Measurements from ENCODE around the gene HELZ.

HELZ gene

GRCh38 chr17:67071595-67071994 lies 173.4 kb downstream of the HELZ start:
- DNase-seq, result no peak

- DNase-seq, result no peak
These were observed 175.3 kb downstream of the HELZ start for GRCh38 chr17:67069603-67070136.

DNA sequence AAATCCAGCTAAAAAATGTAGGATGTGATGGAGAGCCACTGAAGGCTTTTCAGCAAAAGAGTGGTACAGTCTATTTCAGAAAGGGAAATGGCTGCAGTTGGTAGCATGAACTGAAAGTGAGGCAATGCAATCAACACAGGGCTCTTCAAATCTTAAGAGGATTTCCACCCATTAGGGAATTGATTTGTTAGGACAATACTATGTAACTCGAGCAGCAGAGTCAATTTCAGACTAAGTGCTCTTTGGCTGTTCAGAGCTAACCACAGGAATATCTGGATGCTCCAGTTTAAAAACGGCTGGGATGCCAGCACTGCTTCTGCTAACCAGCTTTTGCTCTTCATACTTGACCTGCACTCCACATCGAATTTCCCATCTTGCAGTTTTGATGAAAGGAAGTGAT lies 176.0 kb downstream of the HELZ start:
- DNase-seq, result no peak

DNA sequence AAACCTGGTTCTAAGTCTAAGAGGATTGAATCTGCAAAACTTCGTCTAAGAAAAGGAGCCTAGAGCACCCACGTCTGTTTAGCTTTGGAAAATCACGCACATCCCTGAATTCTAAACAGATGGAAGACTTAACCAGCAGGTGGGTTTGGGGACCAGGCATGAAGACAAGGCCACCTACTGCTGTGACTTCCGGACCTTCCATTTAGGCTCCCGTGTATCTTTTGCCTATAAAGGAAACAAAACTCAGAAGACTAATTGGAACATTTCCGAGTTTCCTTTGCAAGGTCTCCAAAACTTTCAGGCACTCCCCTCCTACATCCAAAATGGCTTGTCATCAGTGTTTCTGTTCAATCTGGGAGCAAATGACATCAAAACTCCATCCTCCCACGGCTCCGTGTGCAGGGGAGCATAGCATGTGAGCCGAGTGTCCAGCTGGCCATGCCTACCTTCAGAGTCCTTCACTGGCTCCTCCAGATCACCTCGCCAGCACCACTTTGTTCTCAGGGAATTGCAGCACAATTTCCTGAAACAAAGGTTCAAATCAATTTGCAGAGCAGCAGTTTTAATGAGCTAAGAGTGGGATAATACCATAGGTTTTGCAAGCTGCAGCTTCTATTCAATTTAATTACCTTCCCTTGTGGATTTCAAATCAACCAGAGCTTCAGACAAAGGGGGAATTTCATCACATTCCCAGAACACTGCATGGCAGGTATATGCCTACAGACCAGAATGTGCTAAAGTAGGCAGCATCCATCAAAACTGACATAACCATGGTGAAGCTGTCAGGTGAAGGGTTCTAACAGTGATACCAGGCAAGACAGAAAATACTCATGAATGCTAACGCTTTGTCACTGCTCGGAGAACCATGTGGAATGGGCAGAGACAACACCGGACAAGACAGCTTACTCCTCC lies 177.2 kb downstream of the HELZ start:
- no peak for DNase-seq

- no peak for DNase-seq
These were observed 178.3 kb downstream of the HELZ start for GRCh38 chr17:67066717-67067116.

GRCh38 chr17:67063141-67063540 lies 181.9 kb downstream of the HELZ start:
- no peak for DNase-seq

- DNase-seq, result no peak
These were observed 185.6 kb downstream of the HELZ start for GRCh38 chr17:67059372-67059771.

- no peak for DNase-seq
These were observed 187.0 kb downstream of the HELZ start for GRCh38 chr17:67058036-67058435.

DNA sequence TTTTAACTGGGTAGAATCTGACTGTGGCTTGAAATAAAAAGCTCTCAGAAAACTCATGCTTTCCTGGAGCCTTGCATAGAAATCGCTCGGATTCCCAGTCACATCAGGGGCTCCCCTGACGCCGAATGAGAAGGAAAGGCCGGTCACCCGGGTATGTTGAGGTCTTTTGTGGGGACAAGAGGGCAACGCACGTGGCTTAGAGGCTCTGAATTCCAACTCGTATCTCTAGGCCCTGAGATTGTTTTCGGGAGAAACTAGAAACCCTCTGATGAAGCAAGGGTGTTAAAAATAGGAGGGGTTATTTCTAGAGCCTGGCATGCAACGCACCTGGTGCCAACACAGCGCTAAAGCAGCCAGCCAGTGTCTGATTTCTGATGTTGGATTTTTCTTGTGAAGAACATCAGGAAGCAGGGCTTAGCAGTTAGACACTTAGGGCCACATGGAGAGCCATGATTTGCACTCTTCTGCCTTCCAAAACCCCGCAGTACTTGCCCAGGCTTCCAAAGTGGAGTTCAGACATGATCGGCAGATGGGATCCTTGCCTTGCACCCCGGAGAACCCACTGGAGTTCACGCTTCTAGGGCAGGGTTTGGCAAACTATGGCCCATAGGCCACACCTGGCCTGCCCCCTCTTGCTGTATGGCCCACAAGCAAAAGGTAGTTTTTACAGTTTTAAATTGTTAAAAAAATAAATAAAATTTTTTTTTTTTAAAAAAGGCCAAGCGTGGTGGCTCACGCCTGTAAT lies 188.1 kb downstream of the HELZ start:
- DNase-seq, result no peak

GRCh38 chr17:67055811-67056745 lies 188.9 kb downstream of the HELZ start:
- DNase-seq, result no peak

DNA sequence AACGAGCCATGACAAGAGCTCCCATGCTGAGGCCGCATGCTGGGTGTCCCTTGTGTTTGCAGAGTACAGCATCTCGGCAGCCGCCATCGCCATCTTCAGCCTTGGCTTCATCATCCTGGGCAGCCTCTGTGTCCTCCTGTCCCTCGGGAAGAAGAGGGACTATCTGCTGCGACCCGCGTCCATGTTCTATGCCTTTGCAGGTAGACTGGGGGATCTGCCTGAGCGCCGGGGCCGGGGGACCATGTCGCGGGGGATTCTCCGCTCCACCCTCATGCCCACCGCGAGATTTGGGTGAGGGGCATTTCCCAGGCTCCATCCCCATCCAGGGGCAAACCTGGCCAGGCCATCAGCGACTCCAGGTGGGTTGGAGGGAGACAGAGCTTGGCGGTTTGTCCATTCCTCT lies 190.0 kb downstream of the HELZ start:
- no peak for DNase-seq

GRCh38 chr17:67054608-67055007 lies 190.4 kb downstream of the HELZ start:
- no peak for DNase-seq

- no peak for DNase-seq
These were observed 190.9 kb downstream of the HELZ start for GRCh38 chr17:67054011-67054591.

- DNase-seq, result no peak
These were observed 191.5 kb downstream of the HELZ start for GRCh38 chr17:67053438-67054000.

DNA sequence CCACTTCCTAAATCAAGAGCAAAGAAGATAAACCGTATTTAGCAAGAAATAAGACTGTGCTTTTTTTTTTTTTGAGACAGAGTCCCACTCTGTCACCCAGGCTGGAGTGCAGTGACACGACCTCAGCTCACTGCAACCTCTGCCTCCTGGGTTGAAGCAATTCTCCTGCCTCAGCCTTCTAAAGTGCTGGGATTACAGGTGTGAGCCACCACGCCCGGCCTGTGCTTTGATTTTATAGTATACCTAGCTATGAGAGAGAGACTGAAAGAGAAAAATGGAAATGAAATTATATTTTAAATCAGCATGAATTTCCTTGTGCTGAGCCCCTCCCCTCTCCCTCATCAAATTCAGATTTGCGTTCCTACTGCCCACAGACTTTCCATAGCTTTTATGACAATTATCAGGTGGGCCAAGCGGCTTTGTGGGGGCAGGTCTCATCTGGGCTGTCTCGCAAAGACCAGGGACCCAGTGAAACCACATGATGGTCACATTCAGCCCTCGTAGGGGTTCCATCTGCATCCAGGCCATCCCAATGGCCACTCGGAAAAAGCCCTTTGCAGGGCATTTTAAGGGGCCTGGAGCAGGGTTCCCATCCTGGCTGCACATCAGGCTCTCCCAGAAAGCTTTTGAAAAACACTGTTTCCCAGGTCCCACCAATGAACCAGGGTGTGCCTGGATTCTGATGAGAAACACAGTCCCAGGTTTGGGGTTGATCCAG lies 192.1 kb downstream of the HELZ start:
- no peak for DNase-seq

DNA sequence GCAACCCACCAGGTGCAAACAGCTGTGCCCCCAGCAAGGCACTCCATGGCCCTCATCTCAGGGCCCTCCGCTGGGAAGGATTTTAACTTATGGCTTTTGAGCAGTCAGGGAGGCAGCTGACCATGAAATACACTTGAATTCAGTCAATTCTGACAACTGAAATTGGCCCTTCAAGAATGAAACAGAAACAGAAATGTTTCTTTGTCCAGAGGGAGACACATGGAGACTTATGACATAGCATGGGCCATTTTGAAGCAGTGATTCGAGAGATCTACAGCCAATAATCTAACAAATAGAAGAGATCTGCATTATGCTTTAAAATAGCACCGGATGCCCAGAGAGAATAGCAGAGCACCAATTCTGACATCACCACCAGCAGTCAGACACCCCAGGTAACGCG lies 193.2 kb downstream of the HELZ start:
- DNase-seq, result no peak

GRCh38 chr17:67051155-67051538 lies 193.8 kb downstream of the HELZ start:
- DNase-seq, result no peak

DNA sequence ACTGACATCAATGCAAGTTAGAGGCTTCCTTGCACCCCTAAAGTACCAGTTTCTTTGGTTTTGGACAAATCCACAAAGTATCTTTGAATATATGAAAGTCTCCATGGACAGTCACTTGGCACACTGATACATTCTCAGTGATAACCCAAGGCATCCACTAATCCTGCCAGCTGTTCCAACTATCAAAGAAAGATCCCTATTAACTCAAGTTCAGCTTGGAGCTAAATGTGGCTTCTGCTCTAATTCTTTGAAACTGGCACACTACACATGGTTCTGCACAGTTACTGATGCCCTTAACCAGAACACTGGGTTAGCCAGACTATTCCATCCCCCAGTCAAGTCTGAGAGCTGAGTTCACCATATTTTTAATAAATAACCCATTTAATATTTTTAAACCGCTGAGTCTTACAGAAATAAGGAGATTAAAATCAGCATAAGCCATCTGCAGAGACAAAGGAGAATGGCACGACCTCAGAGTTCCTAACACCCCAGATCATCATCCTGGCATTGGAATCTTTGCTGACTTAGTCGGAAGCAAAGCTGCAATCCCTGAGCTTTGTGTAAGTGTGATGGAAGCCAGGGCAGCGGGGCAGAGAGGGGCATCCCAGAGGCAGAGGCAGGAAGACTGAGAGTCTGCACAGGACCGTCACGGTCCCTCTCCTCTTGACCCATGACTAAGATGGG lies 194.4 kb downstream of the HELZ start:
- no peak for DNase-seq

DNA sequence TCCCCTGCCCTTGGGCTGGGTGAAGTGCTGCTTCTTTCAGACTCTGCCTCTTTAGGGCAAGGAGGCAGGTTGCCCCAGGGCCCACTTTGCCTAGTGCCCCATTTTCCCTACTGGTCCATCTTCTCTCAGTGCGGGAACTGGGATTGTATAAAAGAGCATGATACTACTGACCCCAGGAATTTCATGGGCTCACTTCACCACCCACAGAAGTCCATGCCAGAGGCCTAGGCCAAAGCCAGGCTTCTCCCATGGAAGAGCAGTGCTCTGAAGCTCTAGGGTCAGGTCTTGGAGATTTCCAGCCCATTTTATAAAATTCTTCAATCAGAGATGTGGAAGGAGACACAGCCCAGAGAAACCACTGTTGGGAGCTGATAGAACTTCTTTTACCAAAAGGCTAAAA lies 194.9 kb downstream of the HELZ start:
- no peak for DNase-seq

DNA sequence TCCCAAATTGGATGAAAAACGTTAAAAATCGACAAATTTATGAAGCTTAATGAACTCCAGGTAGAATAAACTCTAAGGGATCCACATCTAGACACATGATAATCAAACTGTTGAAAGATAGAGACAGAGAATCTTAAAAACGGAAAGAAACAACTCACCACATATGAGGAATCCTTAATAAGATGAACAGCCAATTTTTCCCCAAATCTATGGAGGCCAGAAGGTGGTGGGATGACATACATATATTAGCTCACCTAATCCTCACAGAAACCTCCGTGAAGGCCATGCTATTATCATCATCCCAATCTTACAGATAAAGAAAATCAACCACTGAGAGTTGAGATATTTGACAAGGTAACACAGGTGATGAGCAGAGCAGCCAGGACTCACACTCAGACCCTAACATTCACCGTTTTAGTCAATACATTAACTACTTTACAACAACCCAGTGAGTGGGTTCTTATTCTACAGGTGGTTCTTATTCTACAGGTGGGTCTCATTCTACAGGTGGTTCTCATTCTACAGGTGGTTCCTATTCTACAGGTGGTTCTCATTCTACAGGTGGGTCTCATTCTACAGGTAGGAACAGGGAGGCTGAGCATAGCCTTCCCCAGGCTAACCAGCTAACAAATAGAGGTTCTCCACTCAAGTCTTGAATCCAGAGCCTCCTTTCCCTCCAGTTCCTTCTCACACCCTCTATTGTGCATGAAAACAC lies 195.8 kb downstream of the HELZ start:
- no peak for DNase-seq
